ENCODE data around the gene CSGALNACT2.
"Not testable (repeated sequence)": the region's sequence is repeated elsewhere in the genome, so short reads cannot be mapped to it uniquely, and the experiment has no call there.

CSGALNACT2 gene, protein sequence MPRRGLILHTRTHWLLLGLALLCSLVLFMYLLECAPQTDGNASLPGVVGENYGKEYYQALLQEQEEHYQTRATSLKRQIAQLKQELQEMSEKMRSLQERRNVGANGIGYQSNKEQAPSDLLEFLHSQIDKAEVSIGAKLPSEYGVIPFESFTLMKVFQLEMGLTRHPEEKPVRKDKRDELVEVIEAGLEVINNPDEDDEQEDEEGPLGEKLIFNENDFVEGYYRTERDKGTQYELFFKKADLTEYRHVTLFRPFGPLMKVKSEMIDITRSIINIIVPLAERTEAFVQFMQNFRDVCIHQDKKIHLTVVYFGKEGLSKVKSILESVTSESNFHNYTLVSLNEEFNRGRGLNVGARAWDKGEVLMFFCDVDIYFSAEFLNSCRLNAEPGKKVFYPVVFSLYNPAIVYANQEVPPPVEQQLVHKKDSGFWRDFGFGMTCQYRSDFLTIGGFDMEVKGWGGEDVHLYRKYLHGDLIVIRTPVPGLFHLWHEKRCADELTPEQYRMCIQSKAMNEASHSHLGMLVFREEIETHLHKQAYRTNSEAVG

DNA sequence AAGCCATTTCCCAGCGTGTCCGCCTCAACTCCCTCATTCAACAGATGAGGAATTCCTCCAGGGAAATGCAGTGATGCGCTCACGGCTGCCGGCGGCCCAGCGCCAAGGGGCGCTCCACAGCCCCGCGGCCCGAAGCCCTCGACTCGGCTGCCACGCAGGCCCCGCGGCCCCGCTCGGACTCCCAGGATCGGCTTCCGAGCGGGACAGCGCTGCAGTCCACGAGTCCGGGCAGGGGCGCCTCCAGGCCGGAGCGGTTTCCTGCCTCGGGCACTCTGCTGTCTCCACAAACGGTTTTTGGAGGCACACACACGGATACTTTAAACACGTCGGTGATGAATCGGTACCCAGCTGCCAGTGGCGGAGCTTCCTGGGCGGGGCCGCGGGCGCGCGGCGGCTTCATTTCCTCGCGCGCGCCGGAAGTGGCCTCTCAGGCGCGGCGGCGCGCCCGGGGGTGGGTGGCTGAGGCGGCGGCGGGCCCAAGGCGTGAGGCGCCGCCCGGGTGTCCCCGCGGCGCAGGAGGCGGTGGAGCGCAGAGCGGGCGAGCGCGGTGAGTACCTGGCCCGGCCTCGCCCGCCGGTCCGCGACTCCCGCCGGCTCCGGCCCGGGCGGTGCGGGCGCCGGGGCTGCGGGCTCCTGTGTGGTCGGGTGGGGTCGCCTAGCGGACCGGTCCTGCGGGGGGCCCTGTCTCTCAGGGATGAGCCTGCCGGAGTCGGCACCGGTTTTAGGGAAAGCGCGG, at the start of gene CSGALNACT2:
Gene CSGALNACT2 (plus strand): TSS at position 425 of the 736 bp plus-strand sequence. CDS start 16,705 bp downstream, outside the sequence.
- Mint-ChIP-seq H3K27me3 (no peaks in the 10 kb centered on the region), H3K4me3 (peak within 1 kb of the TSS; percentile 93), H3K9me3 (ENCODE audit: low read depth) (no peaks in the 10 kb centered on the region), H3K4me1 (ENCODE audit: low read depth) (peaks cover 49% of the 10 kb centered on the region), H3K36me3 (no peaks in the 10 kb centered on the region), H3K27ac (peak within 1 kb of the TSS; percentile 99)

- peaks cover 1% of the 10 kb centered on the region for H3K27me3 Mint-ChIP-seq
- H3K4me1 Mint-ChIP-seq (ENCODE audit: low read depth), result no peaks in the 10 kb centered on the region
- H3K36me3 Mint-ChIP-seq, result no peaks in the 10 kb centered on the region
- H3K27ac Mint-ChIP-seq, result no peak overlapping the region
- H3K9me3 Mint-ChIP-seq (ENCODE audit: low read depth), result no peaks in the 10 kb centered on the region
- H3K4me3 Mint-ChIP-seq, result no peak overlapping the region
Measured at GRCh38 chr10:43089519-43089918, 48.7 kb upstream of the CSGALNACT2 start.

DNA sequence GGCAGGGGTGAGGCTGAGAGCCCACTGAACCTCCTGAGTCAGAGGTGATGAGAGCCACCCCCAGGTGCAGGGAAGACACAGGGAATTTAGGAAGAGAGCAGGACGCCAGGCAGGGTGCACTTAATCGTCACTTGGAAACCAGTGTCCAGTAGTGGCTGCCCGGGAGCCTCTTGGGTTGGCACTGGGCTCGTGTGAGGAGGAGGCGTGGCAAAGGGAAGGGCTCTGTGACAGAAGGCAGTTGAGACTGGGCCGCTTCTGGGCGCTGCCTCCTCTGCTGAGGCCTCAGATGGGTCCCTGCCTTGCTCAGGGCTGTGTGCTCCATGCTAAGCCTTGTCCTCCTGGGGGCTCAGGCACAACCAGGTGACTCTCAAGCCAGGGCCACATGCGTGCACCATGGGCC, 48.1 kb upstream of the CSGALNACT2 start:
- Mint-ChIP-seq H3K4me1 (ENCODE audit: low read depth) (no peaks in the 10 kb centered on the region), H3K27me3 (peaks cover 1% of the 10 kb centered on the region), H3K9me3 (ENCODE audit: low read depth) (no peaks in the 10 kb centered on the region)

DNA sequence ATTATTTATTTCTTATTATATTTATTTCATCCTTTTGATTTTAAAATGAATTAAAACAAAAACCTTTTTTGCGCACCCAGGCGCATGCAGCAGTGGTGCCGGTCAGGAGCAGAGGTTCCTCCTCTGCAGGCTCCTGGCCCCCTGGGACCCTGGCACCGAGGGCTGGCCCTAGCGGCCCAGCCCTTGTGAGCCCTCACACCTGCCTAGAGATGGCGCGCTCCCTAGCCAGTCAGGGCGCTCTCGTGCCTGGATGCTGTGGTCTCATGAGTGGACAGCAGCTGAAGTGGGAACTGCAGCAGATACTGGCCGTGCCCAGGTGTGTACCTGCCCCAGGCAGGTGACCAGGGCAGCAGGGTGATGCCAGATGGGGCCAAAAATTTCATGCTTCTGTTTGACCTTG, 47.6 kb upstream of the CSGALNACT2 start:
- Mint-ChIP-seq H3K36me3 (no peaks in the 10 kb centered on the region), H3K27me3 (peaks cover 1% of the 10 kb centered on the region), H3K9me3 (ENCODE audit: low read depth) (no peaks in the 10 kb centered on the region), H3K27ac (no peak overlapping the region), H3K4me3 (no peak overlapping the region), H3K4me1 (ENCODE audit: low read depth) (no peaks in the 10 kb centered on the region)

More for the DNA sequence above, 48.1 kb upstream of the CSGALNACT2 start:
- no peak overlapping the region for H3K27ac Mint-ChIP-seq
- H3K36me3 Mint-ChIP-seq, result no peaks in the 10 kb centered on the region
- H3K4me3 Mint-ChIP-seq, result no peak overlapping the region

GRCh38 chr10:43091846-43092245, 46.4 kb upstream of the CSGALNACT2 start:
- H3K36me3 Mint-ChIP-seq, result no peaks in the 10 kb centered on the region
- H3K4me3 Mint-ChIP-seq, result no peak overlapping the region
- no peaks in the 10 kb centered on the region for H3K9me3 Mint-ChIP-seq (ENCODE audit: low read depth)

DNA sequence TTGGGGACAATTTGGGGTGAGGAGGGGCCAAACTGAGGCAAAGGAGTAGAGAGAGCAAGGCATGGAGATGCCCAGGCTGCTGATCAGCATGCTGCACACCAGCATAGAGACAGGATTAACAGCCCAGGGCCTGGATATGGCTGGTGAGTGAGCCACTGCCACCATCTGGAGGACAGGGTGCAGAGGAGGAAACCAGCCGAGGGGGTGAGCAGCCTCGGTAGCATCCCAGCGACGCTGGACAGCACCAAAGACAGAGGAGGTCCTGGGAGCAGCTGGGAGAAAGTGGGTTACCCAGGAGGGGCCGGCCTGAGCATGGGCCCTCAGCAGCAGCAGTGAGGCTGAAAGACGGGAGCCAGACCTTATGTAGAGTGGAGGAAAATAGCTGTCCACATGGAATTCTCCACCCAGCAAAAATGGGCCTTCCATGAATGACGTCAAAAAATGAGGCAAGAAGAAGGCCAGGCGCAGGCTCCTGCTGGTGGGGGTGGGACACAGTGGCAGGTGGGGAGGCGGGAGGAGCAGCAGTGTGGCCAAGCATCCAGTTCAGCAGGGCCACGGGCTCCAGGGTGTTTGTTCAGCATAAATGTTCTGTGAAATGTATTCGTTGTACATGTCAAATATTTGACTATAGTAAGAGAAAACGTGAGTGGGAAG, 44.7 kb upstream of the CSGALNACT2 start:
- Mint-ChIP-seq H3K27me3 (peaks cover 1% of the 10 kb centered on the region), H3K36me3 (no peaks in the 10 kb centered on the region), H3K4me3 (no peak overlapping the region), H3K4me1 (ENCODE audit: low read depth) (no peaks in the 10 kb centered on the region), H3K9me3 (ENCODE audit: low read depth) (no peaks in the 10 kb centered on the region), H3K27ac (no peak overlapping the region)

More at GRCh38 chr10:43091846-43092245, 46.4 kb upstream of the CSGALNACT2 start:
- H3K27ac Mint-ChIP-seq, result no peak overlapping the region
- peaks cover 1% of the 10 kb centered on the region for H3K27me3 Mint-ChIP-seq
- no peaks in the 10 kb centered on the region for H3K4me1 Mint-ChIP-seq (ENCODE audit: low read depth)

DNA sequence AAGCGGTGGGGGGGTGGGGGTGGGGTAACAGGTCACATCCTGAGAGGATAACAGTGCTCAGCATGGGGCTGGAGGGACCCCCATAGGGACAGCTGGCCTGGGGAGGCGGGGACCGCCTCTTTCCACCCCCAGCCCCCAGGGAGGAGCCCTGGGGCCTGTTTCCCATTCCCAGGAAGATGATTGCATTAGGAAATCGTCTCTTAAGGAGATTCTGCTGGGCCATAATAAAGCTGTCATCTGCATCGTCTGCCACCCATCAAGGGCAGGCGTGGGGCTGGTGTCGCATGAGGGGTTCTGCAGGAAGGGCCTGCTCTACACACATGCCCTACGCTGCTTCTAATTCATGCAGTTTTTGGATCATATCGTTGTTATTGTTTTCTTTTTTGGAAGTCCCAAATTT, 44.2 kb upstream of the CSGALNACT2 start:
- H3K4me3 Mint-ChIP-seq, result no peak overlapping the region
- no peak overlapping the region for H3K27ac Mint-ChIP-seq
- peaks cover 1% of the 10 kb centered on the region for H3K27me3 Mint-ChIP-seq
- H3K9me3 Mint-ChIP-seq (ENCODE audit: low read depth), result no peaks in the 10 kb centered on the region
- H3K36me3 Mint-ChIP-seq, result no peaks in the 10 kb centered on the region
- no peaks in the 10 kb centered on the region for H3K4me1 Mint-ChIP-seq (ENCODE audit: low read depth)

- peaks cover 14% of the 10 kb centered on the region for H3K27me3 Mint-ChIP-seq
- not testable (repeated sequence) for H3K9me3 Mint-ChIP-seq (ENCODE audit: low read depth); H3K4me3 Mint-ChIP-seq; H3K4me1 Mint-ChIP-seq (ENCODE audit: low read depth); H3K27ac Mint-ChIP-seq; H3K36me3 Mint-ChIP-seq
Measured at GRCh38 chr10:43099339-43099738, 38.9 kb upstream of the CSGALNACT2 start.

- Mint-ChIP-seq H3K27ac (no peak overlapping the region), H3K9me3 (ENCODE audit: low read depth) (no peaks in the 10 kb centered on the region), H3K4me3 (no peak overlapping the region), H3K27me3 (peaks cover 14% of the 10 kb centered on the region), H3K4me1 (ENCODE audit: low read depth) (peaks cover under 1% of the 10 kb centered on the region), H3K36me3 (no peaks in the 10 kb centered on the region)
Measured at GRCh38 chr10:43099928-43100327, 38.3 kb upstream of the CSGALNACT2 start.

GRCh38 chr10:43100366-43100765, 37.9 kb upstream of the CSGALNACT2 start:
- Mint-ChIP-seq H3K4me1 (ENCODE audit: low read depth) (peaks cover 3% of the 10 kb centered on the region), H3K4me3 (no peak overlapping the region), H3K27me3 (peaks cover 14% of the 10 kb centered on the region), H3K9me3 (ENCODE audit: low read depth) (no peaks in the 10 kb centered on the region), H3K36me3 (no peaks in the 10 kb centered on the region), H3K27ac (no peak overlapping the region)

DNA sequence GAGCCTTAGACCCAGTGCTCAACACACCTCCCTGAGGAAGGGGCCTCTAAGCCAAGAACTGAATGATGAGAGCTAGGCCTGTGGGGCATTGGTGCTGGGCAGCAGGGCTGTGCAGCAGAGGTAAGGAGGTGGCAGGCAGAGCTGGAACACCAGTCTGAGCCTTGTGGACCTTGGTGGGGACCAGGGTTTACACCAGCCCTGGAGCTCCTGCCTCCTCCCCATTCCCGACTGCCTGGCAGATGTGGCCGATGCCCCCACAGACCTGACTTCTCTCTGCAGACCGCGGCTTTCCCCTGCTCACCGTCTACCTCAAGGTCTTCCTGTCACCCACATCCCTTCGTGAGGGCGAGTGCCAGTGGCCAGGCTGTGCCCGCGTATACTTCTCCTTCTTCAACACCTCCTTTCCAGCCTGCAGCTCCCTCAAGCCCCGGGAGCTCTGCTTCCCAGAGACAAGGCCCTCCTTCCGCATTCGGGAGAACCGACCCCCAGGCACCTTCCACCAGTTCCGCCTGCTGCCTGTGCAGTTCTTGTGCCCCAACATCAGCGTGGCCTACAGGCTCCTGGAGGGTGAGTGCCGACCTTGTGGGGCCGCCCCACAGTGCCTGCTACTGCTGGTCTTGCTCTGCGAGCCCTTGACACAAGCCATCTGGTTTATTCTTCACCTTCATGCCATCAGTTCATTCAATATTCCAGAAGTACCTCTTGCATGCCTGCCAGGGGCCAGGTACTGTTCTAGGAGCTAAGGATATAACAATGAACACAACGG, 36.0 kb upstream of the CSGALNACT2 start:
- Mint-ChIP-seq H3K9me3 (ENCODE audit: low read depth) (no peaks in the 10 kb centered on the region), H3K36me3 (no peaks in the 10 kb centered on the region), H3K4me1 (ENCODE audit: low read depth) (peaks cover 5% of the 10 kb centered on the region), H3K27me3 (peaks cover 14% of the 10 kb centered on the region), H3K4me3 (peak overlapping the region; percentile 38), H3K27ac (no peak overlapping the region)

- Mint-ChIP-seq H3K27me3 (peaks cover 14% of the 10 kb centered on the region), H3K4me1 (ENCODE audit: low read depth) (peaks cover 5% of the 10 kb centered on the region), H3K27ac (no peak overlapping the region), H3K36me3 (no peaks in the 10 kb centered on the region), H3K4me3 (peak overlapping the region; percentile 75), H3K9me3 (ENCODE audit: low read depth) (no peaks in the 10 kb centered on the region)
Measured at GRCh38 chr10:43105102-43105955, 32.9 kb upstream of the CSGALNACT2 start.

DNA sequence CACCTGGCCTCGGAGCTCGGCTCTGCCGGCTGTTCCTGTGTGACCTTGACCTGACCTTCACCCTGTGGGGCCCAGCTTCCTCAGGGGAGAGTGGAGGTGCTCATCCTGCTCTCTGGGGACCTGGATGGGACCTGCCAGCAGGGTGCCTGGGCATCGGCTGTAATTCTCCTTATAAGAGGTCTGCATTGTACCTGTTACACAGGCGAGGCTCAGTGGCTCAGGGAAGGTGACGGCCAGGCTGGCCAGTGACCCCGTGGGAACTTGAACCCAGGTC, 32.4 kb upstream of the CSGALNACT2 start:
- peaks cover 5% of the 10 kb centered on the region for H3K4me1 Mint-ChIP-seq (ENCODE audit: low read depth)
- no peak overlapping the region for H3K27ac Mint-ChIP-seq
- H3K9me3 Mint-ChIP-seq (ENCODE audit: low read depth), result no peaks in the 10 kb centered on the region
- no peak overlapping the region for H3K4me3 Mint-ChIP-seq
- no peaks in the 10 kb centered on the region for H3K36me3 Mint-ChIP-seq
- H3K27me3 Mint-ChIP-seq, result peaks cover 14% of the 10 kb centered on the region

All from activated naive CD8-positive, alpha-beta T cell (primary cell).